Keratinocyte (primary cell): ENCODE data around the gene TNNT3.

ENCODE experiments used
- EZH2 ChIP-seq: IDR thresholded peaks from one replicate; pipeline ENCODE4 v1.6.1; 2012; ENCODE audit warnings: inconsistent platforms, mild to moderate bottlenecking, low read length, moderate library complexity
- TF ChIP-seq, protein P1 (sequence below), 3 experiments: IDR thresholded peaks in 1 of 3; conservative IDR thresholded peaks in 1 of 3; optimal IDR thresholded peaks in 1 of 3; 2 replicates in 2 of 3; 3 replicates in 1 of 3; pipeline versions ENCODE3 to v1.5.1; 2011; ENCODE audit warnings: low read length in 3 of 3, mild to moderate bottlenecking in 3 of 3, moderate library complexity in 2 of 3, control low read depth in 1 of 3, inconsistent platforms in 1 of 3; ENCODE audit not compliant: insufficient read depth in 2 of 3; ENCODE audit errors: extremely low read depth in 1 of 3

DNA sequence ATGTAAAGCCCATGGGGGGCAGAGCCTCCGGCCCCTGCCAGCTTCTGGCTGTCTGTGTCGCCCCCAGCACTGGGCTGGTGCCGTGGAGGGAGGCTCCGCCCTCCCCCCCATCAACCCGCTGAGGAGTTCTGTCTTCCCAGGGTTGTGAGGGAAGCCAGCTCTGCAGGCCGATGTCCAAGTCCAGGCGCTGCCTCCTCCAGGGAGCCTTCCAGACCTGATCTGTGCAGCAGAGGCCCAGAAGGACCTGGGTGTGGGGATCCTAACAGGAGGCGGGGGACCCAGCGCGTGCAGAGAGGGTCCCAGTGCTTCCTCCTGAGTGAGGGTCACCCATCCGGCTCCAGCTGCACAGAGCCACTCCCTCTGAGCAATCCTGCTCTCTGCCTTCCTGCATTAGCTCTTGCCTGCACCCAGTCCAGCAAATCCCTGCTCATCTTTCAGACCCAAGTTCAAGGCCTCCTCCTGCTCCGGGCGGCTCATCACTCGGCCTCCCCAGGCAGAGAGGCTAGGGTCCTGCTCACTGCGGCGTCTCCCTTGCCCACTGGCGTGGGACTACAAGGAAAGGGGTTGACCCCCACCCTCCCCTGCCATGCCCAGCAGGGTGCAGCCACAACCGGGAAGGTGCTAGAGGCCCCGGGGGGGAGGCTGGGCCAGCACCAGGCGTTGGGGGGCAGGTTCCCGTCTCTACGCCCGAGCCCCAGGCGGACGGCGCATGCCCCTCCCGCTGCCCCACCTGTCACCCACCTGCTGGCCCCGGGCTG, 44.2 kb upstream of the TNNT3 start:
- TF ChIP-seq, protein P1, sequence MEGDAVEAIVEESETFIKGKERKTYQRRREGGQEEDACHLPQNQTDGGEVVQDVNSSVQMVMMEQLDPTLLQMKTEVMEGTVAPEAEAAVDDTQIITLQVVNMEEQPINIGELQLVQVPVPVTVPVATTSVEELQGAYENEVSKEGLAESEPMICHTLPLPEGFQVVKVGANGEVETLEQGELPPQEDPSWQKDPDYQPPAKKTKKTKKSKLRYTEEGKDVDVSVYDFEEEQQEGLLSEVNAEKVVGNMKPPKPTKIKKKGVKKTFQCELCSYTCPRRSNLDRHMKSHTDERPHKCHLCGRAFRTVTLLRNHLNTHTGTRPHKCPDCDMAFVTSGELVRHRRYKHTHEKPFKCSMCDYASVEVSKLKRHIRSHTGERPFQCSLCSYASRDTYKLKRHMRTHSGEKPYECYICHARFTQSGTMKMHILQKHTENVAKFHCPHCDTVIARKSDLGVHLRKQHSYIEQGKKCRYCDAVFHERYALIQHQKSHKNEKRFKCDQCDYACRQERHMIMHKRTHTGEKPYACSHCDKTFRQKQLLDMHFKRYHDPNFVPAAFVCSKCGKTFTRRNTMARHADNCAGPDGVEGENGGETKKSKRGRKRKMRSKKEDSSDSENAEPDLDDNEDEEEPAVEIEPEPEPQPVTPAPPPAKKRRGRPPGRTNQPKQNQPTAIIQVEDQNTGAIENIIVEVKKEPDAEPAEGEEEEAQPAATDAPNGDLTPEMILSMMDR (optimal IDR thresholded peaks at IDR 0.05 in 1 of 3, IDR thresholded peaks at IDR 0.05 in 1 of 3, conservative IDR thresholded peaks at IDR 0.05 in 1 of 3; ENCODE audit: extremely low read depth in 1 of 3, insufficient read depth in 2 of 3, low read length in 3 of 3) = no peak
- TF ChIP-seq EZH2 = no peak
